ENCODE data around the gene CBL.

Gene CBL

DNA sequence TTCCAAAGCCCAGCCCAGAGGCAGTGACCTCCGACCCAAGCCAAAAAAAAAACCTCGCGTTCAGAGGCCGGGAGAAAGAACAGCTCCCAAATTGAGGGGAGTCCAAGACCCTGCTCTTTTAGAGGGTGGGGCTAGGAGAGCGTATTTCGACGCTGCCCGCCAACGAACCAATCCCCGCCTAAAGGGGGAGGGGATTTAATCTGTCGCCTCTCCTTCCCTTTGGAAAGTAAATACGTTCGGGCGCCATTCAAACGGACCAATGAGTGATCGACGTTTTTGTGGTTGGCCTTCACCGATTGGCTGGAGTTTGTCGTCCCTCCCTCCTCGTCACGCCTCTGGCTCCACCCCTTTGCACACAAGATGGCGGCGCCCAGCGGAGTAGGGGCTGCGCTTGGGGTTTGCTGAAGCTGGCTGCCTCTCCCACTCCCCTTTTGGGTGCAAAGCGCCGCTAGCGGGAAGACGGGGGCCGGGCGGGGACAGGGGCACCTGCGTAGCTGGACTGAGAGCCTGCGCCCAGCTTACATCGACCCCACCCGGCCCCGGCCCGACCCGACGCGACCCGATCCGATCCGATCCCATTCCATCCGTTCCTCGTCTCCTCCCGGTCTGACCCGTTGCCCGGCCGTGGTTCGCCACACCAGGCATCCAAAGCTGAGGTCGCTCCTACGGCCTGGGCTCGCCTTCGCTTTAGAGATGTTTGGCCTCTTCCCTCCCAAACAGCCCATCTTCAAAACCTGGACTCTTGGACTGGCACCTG, 128.2 kb downstream of the CBL start, which contains the start of gene RNF26:
Gene RNF26, plus strand, starts transcription at position 354 of the 757 bp plus-strand sequence. CDS start 596 bp downstream, outside the sequence.
- Histone ChIP-seq H3K27ac (ENCODE audit: low read length) (peak within 1 kb of the TSS; percentile 80), H3K9ac (ENCODE audit: low read depth, low read length) (peak within 1 kb of the TSS; percentile 81), H3K27me3 (ENCODE audit: insufficient read depth, low read length, poor library complexity) (peaks cover 4% of the 10 kb centered on the region)

DNA sequence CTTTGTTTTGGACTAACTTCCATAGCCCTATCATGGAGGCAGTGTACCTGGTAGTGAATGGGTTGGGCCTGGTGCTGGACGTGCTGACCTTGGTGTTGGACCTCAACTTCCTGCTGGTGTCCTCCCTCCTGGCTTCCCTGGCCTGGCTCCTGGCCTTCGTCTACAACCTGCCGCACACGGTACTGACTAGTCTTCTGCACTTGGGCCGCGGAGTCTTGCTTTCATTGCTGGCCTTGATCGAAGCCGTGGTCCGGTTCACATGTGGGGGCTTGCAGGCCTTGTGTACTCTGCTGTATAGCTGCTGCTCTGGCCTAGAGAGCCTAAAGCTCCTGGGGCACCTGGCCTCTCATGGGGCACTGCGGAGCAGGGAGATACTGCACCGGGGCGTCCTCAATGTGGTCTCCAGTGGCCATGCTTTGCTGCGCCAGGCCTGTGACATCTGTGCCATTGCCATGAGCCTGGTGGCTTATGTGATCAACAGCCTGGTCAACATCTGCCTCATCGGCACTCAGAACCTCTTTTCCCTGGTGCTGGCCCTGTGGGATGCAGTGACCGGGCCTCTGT, 129.0 kb downstream of the CBL start:
- peaks cover 32% of the 10 kb centered on the region for H3K79me2 ChIP-seq (ENCODE audit: insufficient read depth, low read length)
- H3K27me3 ChIP-seq (ENCODE audit: insufficient read depth, low read length, poor library complexity): no peaks in the 10 kb centered on the region
- H3K4me3 ChIP-seq (ENCODE audit: low read depth in 1 of 2, low read length in 2 of 2): peak overlapping the region; percentile 39 to 80
- H3K27ac ChIP-seq (ENCODE audit: low read length): peak overlapping the region; percentile 80
- TF ChIP-seq EZH2 (IDR thresholded peaks at IDR 0.05; ENCODE audit: borderline replicate concordance, low read depth, low read length, severe bottlenecking): no peak
- TF ChIP-seq, protein P1, sequence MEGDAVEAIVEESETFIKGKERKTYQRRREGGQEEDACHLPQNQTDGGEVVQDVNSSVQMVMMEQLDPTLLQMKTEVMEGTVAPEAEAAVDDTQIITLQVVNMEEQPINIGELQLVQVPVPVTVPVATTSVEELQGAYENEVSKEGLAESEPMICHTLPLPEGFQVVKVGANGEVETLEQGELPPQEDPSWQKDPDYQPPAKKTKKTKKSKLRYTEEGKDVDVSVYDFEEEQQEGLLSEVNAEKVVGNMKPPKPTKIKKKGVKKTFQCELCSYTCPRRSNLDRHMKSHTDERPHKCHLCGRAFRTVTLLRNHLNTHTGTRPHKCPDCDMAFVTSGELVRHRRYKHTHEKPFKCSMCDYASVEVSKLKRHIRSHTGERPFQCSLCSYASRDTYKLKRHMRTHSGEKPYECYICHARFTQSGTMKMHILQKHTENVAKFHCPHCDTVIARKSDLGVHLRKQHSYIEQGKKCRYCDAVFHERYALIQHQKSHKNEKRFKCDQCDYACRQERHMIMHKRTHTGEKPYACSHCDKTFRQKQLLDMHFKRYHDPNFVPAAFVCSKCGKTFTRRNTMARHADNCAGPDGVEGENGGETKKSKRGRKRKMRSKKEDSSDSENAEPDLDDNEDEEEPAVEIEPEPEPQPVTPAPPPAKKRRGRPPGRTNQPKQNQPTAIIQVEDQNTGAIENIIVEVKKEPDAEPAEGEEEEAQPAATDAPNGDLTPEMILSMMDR (IDR thresholded peaks at IDR 0.05; ENCODE audit: borderline replicate concordance, extremely low read depth, low read length, poor library complexity, severe bottlenecking): no peak
- H3K9me3 ChIP-seq (ENCODE audit: insufficient read depth, low read length, severe bottlenecking): no peaks in the 10 kb centered on the region
- peaks cover 29% of the 10 kb centered on the region for H3K36me3 ChIP-seq (ENCODE audit: insufficient read depth, low read length)
- H3K4me1 ChIP-seq (ENCODE audit: insufficient read depth, low read length): peaks cover 41% of the 10 kb centered on the region
- DNase-seq (no peak), ATAC-seq (ENCODE audit: insufficient read depth, low read depth) (no peak)
- H3K9ac ChIP-seq (ENCODE audit: low read depth, low read length): peak overlapping the region; percentile 81
- peak overlapping the region; percentile 96 for H3K4me2 ChIP-seq (ENCODE audit: insufficient read depth, low read length)
- H2AFZ ChIP-seq (ENCODE audit: low read depth, low read length): peak overlapping the region; percentile 60; the same call in 1 of the 2 replicates
- peaks cover 9% of the 10 kb centered on the region; the same call in 1 of the 2 replicates for H4K20me1 ChIP-seq (ENCODE audit: insufficient read depth, low read length)

More for the DNA sequence above, 128.2 kb downstream of the CBL start, which contains the start of gene RNF26:
- Histone ChIP-seq H4K20me1 (ENCODE audit: insufficient read depth, low read length) (peaks cover 9% of the 10 kb centered on the region; the same call in 1 of the 2 replicates), H3K4me2 (ENCODE audit: insufficient read depth, low read length) (peak within 1 kb of the TSS; percentile 96), H3K36me3 (ENCODE audit: insufficient read depth, low read length) (peaks cover 29% of the 10 kb centered on the region), H3K9me3 (ENCODE audit: insufficient read depth, low read length, severe bottlenecking) (no peaks in the 10 kb centered on the region), H3K4me1 (ENCODE audit: insufficient read depth, low read length) (peaks cover 41% of the 10 kb centered on the region), H2AFZ (ENCODE audit: low read depth, low read length) (peak within 1 kb of the TSS; percentile 76), H3K79me2 (ENCODE audit: insufficient read depth, low read length) (peaks cover 32% of the 10 kb centered on the region), H3K4me3 (ENCODE audit: low read depth in 1 of 2, low read length in 2 of 2) (peak within 1 kb of the TSS; percentile 39 to 80)
- DNase-seq (peak; percentile 97), ATAC-seq (ENCODE audit: insufficient read depth, low read depth) (peak; percentile 90)
- TF ChIP-seq, protein P1 (IDR thresholded peaks at IDR 0.05; ENCODE audit: borderline replicate concordance, extremely low read depth, low read length, poor library complexity, severe bottlenecking): no peak
- no peak for TF ChIP-seq EZH2 (IDR thresholded peaks at IDR 0.05; ENCODE audit: borderline replicate concordance, low read depth, low read length, severe bottlenecking)

DNA sequence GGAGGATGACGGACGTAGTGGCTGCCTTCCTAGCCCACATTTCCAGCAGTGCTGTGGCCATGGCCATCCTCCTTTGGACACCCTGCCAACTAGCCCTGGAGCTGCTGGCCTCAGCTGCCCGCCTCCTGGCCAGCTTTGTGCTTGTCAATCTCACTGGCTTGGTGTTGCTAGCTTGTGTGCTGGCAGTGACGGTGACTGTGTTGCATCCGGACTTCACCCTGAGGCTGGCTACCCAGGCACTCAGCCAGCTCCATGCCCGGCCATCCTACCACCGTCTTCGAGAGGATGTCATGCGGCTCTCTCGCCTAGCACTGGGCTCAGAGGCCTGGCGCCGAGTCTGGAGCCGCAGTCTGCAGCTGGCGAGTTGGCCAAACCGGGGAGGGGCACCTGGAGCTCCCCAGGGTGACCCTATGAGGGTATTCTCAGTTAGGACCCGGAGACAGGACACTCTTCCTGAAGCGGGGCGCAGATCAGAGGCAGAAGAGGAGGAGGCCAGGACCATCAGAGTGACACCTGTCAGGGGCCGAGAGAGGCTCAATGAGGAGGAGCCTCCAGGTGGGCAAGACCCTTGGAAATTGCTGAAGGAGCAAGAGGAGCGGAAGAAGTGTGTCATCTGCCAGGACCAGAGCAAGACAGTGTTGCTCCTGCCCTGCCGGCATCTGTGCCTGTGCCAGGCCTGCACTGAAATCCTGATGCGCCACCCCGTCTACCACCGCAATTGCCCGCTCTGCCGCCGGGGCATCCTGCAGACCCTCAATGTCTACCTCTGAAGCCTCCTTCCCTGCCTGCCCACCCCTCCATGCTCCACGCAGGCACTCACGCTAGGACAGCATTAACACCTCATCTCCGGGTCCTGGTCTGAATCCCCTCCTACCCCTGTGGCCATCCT, 129.8 kb downstream of the CBL start:
- peaks cover 9% of the 10 kb centered on the region; the same call in 1 of the 2 replicates for H4K20me1 ChIP-seq (ENCODE audit: insufficient read depth, low read length)
- TF ChIP-seq EZH2 (IDR thresholded peaks at IDR 0.05; ENCODE audit: borderline replicate concordance, low read depth, low read length, severe bottlenecking): no peak
- TF ChIP-seq, protein P1 (IDR thresholded peaks at IDR 0.05; ENCODE audit: borderline replicate concordance, extremely low read depth, low read length, poor library complexity, severe bottlenecking): no peak
- H3K9ac ChIP-seq (ENCODE audit: low read depth, low read length): peak overlapping the region; percentile 81; the same call in 1 of the 2 replicates
- H3K27ac ChIP-seq (ENCODE audit: low read length): peak overlapping the region; percentile 80; the same call in 1 of the 2 replicates
- H2AFZ ChIP-seq (ENCODE audit: low read depth, low read length): no peak overlapping the region
- peak overlapping the region in 1 of 2 experiments; percentile 80; a peak in 3 of 4 replicates for H3K4me3 ChIP-seq (ENCODE audit: low read depth in 1 of 2, low read length in 2 of 2)
- H3K79me2 ChIP-seq (ENCODE audit: insufficient read depth, low read length): peaks cover 32% of the 10 kb centered on the region
- H3K4me2 ChIP-seq (ENCODE audit: insufficient read depth, low read length): peak overlapping the region; percentile 96
- no peaks in the 10 kb centered on the region for H3K9me3 ChIP-seq (ENCODE audit: insufficient read depth, low read length, severe bottlenecking)
- DNase-seq (no peak), ATAC-seq (ENCODE audit: insufficient read depth, low read depth) (no peak)
- H3K27me3 ChIP-seq (ENCODE audit: insufficient read depth, low read length, poor library complexity): no peaks in the 10 kb centered on the region
- peaks cover 41% of the 10 kb centered on the region for H3K4me1 ChIP-seq (ENCODE audit: insufficient read depth, low read length)
- H3K36me3 ChIP-seq (ENCODE audit: insufficient read depth, low read length): peaks cover 29% of the 10 kb centered on the region
